ENCODE data around the gene VAV2. TPM values are rescaled to one million over a fixed set of nuclear protein-coding genes. Genes with fewer than 3 reads are reported as not detected.

The VAV2 gene
- total and polyA plus RNA-seq, 7 donors, result 3.8 to 23.3 (median 7.2) TPM

DNA sequence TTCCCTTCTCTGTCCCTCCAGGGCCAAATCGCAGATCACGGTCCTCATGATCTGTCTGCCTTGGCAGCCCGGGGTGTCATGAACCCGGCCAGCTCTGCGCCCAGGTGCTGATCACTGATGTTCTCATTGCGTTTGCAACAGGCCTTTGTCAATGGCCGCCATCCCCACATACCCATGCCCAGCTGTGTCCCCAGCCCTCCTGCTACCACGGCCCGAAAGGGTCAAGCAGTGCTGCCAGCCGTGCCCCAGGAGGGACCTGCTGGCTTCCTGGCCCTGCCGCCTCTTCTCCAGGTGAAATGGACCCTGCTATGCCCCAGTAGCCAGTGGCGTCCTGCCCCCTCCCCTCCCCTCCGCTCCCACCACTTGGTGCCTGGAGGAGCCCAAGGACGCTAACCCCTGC lies 12.8 kb upstream of the VAV2 start:
- intact Hi-C loops (cut with DNase I), result no loop called here
- Histone ChIP-seq H3K4me1 (no peaks in the 10 kb centered on the region), H3K9me3 (no peaks in the 10 kb centered on the region), H3K4me3 (no peak overlapping the region), H3K27ac (no peak overlapping the region), H3K36me3 (no peaks in the 10 kb centered on the region), H3K27me3 (peaks cover 0 to 11% (median 0%) of the 10 kb centered on the region in 3 donors)
- no peak for DNase-seq
- 83 to 89% methylated on average over 14 of the region's 14 CpGs for WGBS, 2 donors
- TF ChIP-seq EP300 (IDR thresholded peaks at IDR 0.05) (no peak), POLR2A (IDR thresholded peaks at IDR 0.05) (no peak), POLR2AphosphoS5 (IDR thresholded peaks at IDR 0.05) (no peak)
- TF ChIP-seq, protein P1, sequence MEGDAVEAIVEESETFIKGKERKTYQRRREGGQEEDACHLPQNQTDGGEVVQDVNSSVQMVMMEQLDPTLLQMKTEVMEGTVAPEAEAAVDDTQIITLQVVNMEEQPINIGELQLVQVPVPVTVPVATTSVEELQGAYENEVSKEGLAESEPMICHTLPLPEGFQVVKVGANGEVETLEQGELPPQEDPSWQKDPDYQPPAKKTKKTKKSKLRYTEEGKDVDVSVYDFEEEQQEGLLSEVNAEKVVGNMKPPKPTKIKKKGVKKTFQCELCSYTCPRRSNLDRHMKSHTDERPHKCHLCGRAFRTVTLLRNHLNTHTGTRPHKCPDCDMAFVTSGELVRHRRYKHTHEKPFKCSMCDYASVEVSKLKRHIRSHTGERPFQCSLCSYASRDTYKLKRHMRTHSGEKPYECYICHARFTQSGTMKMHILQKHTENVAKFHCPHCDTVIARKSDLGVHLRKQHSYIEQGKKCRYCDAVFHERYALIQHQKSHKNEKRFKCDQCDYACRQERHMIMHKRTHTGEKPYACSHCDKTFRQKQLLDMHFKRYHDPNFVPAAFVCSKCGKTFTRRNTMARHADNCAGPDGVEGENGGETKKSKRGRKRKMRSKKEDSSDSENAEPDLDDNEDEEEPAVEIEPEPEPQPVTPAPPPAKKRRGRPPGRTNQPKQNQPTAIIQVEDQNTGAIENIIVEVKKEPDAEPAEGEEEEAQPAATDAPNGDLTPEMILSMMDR (IDR thresholded peaks at IDR 0.05), result no peak

DNA sequence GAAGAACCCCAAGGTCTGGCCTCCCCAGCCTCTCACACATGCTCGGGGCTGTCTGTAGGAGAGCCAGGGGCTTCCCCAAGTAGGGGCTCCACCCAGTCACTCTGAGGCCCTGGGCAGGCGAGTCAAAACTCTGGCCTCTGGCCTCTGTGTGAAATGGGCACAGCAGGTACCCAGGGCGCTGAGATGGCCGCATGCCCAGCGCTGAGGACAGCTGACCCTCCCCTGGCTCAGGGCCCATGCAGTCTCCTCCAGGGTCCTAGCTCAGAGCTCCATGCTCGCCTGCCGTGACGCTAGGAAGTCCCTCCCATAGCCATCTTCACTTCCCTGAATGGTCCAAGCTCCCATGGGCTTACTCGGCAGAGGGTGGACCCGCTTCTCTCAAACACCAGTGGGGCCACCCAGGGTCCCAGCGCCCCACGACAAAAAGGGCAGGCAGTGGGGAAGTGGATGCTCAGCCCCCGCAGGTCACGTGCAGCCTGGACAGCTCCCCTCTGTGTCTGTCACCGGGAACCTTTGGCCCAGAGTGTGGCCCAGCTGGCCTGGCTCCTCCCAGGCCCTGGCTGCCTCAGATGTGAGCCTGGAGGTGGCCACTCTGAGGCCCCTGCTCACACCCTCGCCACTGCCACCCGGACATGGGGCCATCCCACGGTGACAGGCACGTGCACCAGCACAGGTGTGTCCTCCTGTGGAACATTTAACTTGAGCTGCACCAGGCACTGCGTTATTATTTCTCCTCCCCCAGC lies 12.2 kb upstream of the VAV2 start:
- Histone ChIP-seq H3K27me3 (peaks cover 0 to 11% (median 0%) of the 10 kb centered on the region in 3 donors), H3K9me3 (no peaks in the 10 kb centered on the region), H3K4me3 (no peak overlapping the region), H3K36me3 (no peaks in the 10 kb centered on the region), H3K27ac (no peak overlapping the region), H3K4me1 (no peaks in the 10 kb centered on the region)
- 65 to 75% methylated on average over 20 of the region's 20 CpGs for WGBS, 2 donors
- DNase-seq, result no peak
- intact Hi-C loops (cut with DNase I), result no loop called here
- no peak for TF ChIP-seq POLR2AphosphoS5 (IDR thresholded peaks at IDR 0.05)
- TF ChIP-seq, protein P1 (IDR thresholded peaks at IDR 0.05), result no peak
- TF ChIP-seq EP300 (IDR thresholded peaks at IDR 0.05), result no peak
- no peak for TF ChIP-seq POLR2A (IDR thresholded peaks at IDR 0.05)

DNA sequence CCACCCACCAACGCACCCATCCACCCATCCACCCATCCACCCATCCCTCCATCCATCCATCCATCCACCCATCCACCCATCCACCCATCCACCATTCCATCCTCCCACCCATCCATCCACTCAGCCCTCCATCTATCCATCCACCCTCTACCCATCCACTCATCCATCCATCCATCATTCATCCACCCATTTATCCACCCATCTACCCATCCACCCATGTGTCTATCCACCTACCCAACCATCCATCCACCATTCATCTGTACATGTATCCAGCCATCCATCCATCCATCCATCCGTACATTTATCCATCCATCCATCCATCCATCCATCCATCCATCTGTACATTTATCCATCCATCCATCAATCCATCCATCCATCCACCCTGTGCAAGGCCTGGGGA lies 11.1 kb upstream of the VAV2 start:
- no peak overlapping the region for H3K4me3 ChIP-seq
- H3K4me1 ChIP-seq, result no peaks in the 10 kb centered on the region
- no peaks in the 10 kb centered on the region for H3K36me3 ChIP-seq
- H3K9me3 ChIP-seq, result no peaks in the 10 kb centered on the region
- H3K27me3 ChIP-seq, result peaks cover 0 to 11% (median 0%) of the 10 kb centered on the region in 3 donors
- intact Hi-C loops (cut with DNase I), result no loop called here
- TF ChIP-seq POLR2AphosphoS5 (IDR thresholded peaks at IDR 0.05) (no peak), POLR2A (IDR thresholded peaks at IDR 0.05) (no peak), EP300 (IDR thresholded peaks at IDR 0.05) (no peak)
- TF ChIP-seq, protein P1 (IDR thresholded peaks at IDR 0.05), result no peak
- no peak overlapping the region for H3K27ac ChIP-seq
- WGBS, 2 donors, result 89 to 90% methylated on average over 2 of the region's 2 CpGs
- no peak for DNase-seq

DNA sequence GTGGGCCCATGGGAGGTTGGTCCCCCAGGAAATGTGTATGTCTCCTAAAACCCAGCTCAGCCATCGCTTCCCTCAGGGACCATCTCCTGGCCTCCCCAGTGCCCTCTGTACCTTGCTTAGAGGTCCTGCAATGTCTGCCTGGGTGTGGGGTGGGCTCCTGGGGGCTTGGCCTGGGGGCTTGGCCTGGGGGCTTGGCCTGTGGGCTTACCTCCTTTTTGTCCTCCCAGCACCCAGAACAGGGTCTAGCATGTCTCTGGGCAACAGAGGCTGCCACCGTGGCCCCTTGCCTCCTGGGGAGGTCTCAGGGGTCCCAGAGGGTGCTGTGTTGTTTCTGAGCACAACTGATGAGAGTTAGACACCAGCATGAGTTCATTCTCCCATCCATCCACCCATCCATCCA lies 10.7 kb upstream of the VAV2 start:
- DNase-seq, result no peak
- intact Hi-C loops (cut with DNase I), result no loop called here
- Histone ChIP-seq H3K4me3 (no peak overlapping the region), H3K9me3 (no peaks in the 10 kb centered on the region), H3K27me3 (peaks cover 0 to 11% (median 0%) of the 10 kb centered on the region in 3 donors), H3K4me1 (no peaks in the 10 kb centered on the region), H3K27ac (no peak overlapping the region), H3K36me3 (no peaks in the 10 kb centered on the region)
- WGBS, 2 donors, result 83 to 85% methylated on average over 2 of the region's 2 CpGs
- TF ChIP-seq POLR2A (IDR thresholded peaks at IDR 0.05) (no peak), POLR2AphosphoS5 (IDR thresholded peaks at IDR 0.05) (no peak), EP300 (IDR thresholded peaks at IDR 0.05) (no peak)
- TF ChIP-seq, protein P1 (IDR thresholded peaks at IDR 0.05), result no peak

Measured in sigmoid colon (tissue), 7 donors.